GM19328 (cell line): ENCODE measurements around the gene XRCC5.
A peak's percentile ranks its signal among the peaks of the same experiment; 100 is the strongest.

Experiments used
- ATAC-seq: cut with Tn5 transposase; IDR thresholded peaks from one replicate; pipeline ENCODE4 v1.9.1; 2021; ENCODE audit warnings: mild to moderate bottlenecking, moderate library complexity; ENCODE audit not compliant: unreplicated experiment

XRCC5 gene

GRCh38 chr2:216083464-216084281, 25.5 kb upstream of the XRCC5 start:
- ATAC-seq, result no peak

GRCh38 chr2:216084547-216084946, 24.6 kb upstream of the XRCC5 start:
- ATAC-seq, result no peak

GRCh38 chr2:216086207-216086893, 22.8 kb upstream of the XRCC5 start:
- no peak for ATAC-seq

GRCh38 chr2:216090369-216090786, 18.8 kb upstream of the XRCC5 start:
- ATAC-seq, result no peak

GRCh38 chr2:216092646-216093045, 16.5 kb upstream of the XRCC5 start:
- no peak for ATAC-seq

GRCh38 chr2:216094701-216095100, 14.4 kb upstream of the XRCC5 start:
- no peak for ATAC-seq

- no peak for ATAC-seq
Observed at GRCh38 chr2:216098421-216099334, 10.5 kb upstream of the XRCC5 start.

GRCh38 chr2:216101109-216101508, 8.0 kb upstream of the XRCC5 start:
- ATAC-seq, result no peak

GRCh38 chr2:216103213-216103612, 5.9 kb upstream of the XRCC5 start:
- no peak for ATAC-seq

GRCh38 chr2:216104691-216105090, 4.5 kb upstream of the XRCC5 start:
- no peak for ATAC-seq

GRCh38 chr2:216107320-216107719, 1.8 kb upstream of the XRCC5 start:
- no peak for ATAC-seq

GRCh38 chr2:216107760-216108159, 1.4 kb upstream of the XRCC5 start:
- ATAC-seq, result no peak

GRCh38 chr2:216108310-216108966, 710 bp upstream of the XRCC5 start:
- ATAC-seq, result no peak

- no peak for ATAC-seq
Observed at GRCh38 chr2:216109962-216110614, 940 bp downstream of the XRCC5 start.

GRCh38 chr2:216110620-216111019, 1.5 kb downstream of the XRCC5 start:
- ATAC-seq, result no peak

- ATAC-seq, result no peak
Observed at GRCh38 chr2:216111122-216111521, 2.0 kb downstream of the XRCC5 start.

- no peak for ATAC-seq
Observed at GRCh38 chr2:216112926-216113325, 3.8 kb downstream of the XRCC5 start.

- peak; percentile 65 for ATAC-seq
Observed at GRCh38 chr2:216113572-216113971, 4.4 kb downstream of the XRCC5 start.

GRCh38 chr2:216114382-216114713, 5.2 kb downstream of the XRCC5 start:
- no peak for ATAC-seq
